Pulmonary artery endothelial cell (primary cell): Measurements from ENCODE around the gene XYLT1. TPM values are rescaled to one million over a fixed set of nuclear protein-coding genes. Genes with fewer than 3 reads are reported as not detected.

Experiments used
- DNase-seq: peaks from one replicate; pipeline ENCODE4 v3.0.0-alpha.2; 2011; ENCODE audit warnings: low read depth, low spot score
- total RNA-seq: library from RNA; depleted of rRNA; stranded (reverse); fragments of >200 nt; gene quantifications from 2 replicates; pipeline ENCODE4 v1.2.3, GENCODE V29; 2014

XYLT1 gene
- total RNA-seq, 1 donor from 2014 or later = 0.92 TPM

GRCh38 chr16:17160285-17160853 is 310.4 kb downstream of the XYLT1 start:
- no peak for DNase-seq

GRCh38 chr16:17159617-17160016 is 311.1 kb downstream of the XYLT1 start:
- DNase-seq = no peak

DNA sequence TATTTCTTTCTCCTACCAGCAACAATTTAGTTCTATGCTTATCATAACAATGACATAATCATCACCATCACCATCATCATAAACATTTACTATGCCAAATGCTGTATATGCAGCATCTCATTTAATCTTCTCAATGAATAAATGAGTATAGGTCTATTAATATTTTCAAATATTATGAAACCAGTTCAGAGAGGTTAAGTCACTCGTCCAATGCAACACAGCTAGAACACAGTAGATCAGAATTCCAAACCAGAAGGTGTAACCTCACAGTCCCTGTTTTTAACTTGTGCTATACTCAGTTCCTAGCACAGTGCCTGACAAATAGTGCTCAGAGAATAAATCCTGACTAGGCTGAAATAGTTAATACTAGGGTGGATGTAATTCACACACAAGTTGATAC is 314.8 kb downstream of the XYLT1 start:
- no peak for DNase-seq

DNA sequence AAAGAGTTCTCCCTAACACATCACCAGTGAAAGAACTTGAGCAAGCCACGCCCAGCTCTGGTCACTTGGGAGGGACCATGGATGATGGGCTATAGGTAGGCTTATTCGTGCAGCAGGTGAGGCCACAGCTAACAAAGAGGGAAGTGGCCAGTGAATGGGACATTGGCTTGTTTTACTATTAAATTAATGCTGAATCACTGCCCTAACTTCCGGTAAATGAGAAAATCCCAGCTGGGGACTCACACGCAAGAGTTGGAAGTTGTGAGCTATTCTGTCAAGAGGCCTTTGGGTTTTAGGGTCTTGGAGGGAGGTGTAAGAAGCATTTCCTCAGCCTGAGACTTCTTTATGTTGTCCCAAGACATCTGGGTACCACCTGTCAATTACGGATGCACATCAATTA is 315.3 kb downstream of the XYLT1 start:
- DNase-seq = no peak

DNA sequence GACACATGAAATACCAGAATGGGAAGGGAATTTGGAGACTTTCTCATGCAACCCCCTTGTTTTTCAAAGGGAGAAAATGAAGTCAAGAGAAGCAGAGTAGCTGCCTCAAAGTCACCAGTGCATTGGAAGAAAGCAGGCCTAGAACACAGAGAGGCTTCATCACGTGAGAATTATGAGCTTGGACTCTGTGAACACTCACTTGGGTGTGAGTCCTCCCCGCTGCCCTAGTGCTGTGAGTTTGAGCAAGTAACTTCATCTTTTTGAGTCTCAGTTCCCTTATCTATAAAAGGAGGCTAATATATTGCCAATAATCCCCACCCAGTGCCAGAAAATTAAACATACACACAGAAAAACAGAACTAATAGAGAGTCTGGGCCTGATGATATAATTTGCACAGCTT is 315.8 kb downstream of the XYLT1 start:
- no peak for DNase-seq

GRCh38 chr16:17152311-17152710 is 318.4 kb downstream of the XYLT1 start:
- DNase-seq = no peak

DNA sequence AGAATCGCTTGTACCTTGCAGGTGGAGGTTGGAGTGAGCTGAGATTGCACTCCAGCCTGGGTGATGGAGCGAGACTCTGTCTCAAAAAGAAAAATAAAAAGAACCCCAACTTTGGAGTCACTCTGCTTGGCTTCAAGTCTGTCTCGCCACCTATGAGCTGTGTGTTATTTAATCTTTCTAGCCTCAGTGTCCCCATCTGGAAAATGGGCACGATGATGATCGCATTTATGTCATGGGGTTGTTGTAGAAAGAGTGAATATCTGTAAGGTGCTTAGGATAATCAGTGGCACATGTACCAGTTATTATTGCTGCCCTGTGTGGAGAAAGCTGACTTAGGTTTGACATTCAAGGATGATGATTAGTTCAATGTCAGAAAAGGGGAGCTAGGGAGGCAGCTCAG is 319.4 kb downstream of the XYLT1 start:
- DNase-seq = no peak

DNA sequence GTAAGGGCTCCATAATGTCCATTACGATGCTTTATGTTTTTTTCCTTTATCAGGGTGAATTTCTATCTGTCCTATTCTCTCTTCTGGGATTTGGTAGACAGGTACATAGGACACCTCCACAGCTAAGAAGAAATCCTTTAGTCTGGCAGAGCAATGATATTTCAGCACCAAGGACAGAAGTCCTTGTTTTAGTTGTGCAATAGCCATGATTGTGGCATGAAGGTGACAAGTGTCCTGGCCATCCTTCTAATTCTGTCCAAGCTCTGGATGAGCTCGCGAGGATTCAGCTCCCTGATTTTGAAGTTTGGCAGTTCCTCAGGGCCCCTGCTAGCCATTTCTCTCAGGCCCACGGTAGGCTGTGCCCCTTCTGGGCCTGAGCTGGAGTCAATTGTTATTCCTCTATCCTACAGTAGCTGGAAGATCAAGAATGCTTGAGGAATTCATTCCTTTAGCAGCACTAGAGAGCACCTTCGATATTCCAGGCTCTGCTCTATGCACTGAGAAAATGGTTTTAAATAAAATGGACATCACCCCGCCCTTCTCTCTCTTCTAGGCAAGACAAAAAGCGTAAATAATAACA is 320.8 kb downstream of the XYLT1 start:
- DNase-seq = no peak

DNA sequence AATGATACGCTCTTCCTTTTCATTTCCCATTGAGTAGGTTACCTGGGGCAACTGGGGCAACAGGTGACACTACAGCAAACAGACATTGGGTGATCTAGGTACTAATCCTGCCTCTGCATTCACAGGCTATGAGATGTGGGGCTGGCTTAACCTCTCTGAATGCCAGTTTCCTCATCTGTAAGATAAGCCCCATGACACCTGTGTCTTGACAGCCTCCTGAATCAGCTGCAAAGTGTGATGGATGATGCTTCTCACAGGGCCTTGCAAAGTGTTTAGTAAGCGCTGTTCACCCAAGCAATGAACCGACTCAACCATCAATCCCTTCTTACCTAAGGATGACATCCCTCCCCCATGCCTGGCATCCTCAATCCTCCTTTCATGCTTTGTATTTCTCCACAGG is 322.8 kb downstream of the XYLT1 start:
- DNase-seq = no peak

DNA sequence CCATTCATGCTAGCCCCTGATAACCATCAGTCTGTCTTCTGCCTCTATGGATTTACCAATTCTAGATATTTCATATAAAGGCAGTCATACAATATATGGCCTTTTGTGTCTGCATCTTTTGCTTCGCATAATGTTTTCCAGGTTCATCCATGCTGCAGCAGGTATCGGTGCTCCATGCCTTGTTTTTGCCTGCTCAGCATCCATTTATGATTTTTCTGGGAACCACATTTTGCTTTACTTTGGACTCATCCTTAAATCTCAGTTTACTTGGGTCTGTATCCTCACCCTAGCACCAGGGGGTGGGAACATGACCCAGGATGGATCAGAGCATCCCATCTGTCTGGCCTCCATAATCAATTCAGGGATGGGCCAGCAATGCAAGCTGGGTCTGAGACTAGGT is 325.7 kb downstream of the XYLT1 start:
- no peak for DNase-seq

DNA sequence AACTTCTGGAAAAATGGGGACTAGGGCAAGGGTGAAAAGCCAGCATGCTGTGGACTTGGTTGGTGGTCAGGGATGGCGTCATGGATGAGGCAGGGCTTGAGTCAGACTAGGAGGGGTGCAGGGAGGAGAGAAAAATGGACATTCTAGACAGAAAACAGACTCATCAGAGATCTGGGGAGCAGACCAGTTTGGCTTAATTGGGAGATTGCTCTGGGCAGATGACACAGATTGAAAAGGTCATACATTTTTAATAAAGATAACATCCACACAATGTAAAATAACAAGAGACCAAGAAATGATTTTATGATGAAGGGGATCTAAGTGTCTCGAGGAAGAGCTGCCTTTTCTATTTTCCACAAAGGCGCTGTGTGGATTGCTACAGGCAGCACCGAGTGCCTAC is 326.3 kb downstream of the XYLT1 start:
- DNase-seq = no peak

DNA sequence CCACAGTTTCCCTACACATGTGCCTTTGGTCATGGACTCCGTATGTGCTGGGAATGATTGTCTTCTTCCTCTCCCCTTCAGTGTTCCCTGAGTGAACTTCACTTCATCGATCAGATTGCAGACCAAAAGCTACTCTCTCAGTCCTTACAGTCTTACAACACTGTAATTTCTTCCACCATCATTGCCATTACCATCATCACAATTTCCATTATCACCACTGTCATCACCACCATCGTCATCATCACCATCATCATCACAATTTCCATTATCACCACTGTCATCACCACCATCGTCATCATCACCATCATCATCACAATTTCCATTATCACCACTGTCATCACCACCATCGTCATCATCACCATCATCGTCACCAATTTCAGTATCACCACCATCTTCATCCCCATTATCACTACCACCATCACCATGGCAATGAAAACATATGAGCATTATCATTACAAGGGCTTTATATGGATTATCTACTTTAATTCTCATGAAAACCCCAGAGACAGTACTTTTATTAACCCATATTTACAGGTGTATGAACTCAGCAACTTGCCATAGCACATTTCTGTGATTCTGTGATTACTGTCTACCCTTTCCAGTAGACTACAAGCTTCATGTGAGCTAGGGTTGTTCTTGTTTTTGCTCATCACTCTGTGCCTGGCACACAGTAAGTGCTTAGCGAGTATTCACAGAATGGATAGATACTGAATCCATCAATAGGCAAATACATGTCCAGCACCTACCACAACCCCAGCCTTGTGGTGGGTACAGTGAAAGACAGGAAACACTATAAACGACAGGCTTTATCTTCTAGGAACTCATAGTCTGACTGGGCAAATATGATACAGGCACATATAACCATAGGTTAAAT is 327.0 kb downstream of the XYLT1 start:
- no peak for DNase-seq

- DNase-seq = no peak
Measured at GRCh38 chr16:17138801-17139200, 332.0 kb downstream of the XYLT1 start.

DNA sequence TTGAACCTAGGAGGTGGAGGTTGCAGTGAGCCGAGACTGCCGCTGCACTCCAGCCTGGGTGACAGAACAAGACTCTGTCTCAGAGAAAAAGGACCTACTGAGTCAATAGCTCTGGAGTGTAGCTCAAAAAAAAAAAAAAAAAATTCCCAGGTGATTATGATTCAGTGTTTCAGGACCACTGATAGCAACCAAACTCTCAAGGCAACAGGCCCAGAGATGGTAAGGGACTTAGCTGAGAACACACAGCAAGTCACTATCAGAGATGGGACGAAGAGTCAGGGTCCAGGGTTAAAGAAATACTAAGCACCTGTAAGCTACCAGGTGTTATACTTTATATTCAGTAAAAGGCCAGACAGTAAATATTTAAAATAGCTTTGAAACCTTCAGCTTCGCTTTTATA is 335.3 kb downstream of the XYLT1 start:
- no peak for DNase-seq

DNA sequence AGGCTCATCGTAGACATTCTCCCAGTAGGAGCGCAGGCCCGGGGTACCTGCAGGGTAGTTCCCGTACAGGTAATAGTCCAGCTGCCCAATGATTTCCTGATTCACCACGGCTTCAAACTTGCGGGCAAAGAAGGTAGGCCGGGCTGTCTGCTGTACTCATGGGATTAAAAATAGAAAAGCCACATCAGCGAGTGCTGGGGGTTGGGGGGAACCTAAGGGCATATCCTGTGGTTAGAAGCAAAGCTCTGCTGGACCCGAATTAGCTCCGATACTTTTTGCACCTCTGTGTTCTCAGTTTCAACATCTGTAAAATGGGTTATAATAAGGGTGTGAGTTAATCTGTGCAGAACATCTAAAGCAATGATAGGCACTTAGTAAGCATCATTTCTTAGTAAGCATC is 336.2 kb downstream of the XYLT1 start:
- DNase-seq = no peak

DNA sequence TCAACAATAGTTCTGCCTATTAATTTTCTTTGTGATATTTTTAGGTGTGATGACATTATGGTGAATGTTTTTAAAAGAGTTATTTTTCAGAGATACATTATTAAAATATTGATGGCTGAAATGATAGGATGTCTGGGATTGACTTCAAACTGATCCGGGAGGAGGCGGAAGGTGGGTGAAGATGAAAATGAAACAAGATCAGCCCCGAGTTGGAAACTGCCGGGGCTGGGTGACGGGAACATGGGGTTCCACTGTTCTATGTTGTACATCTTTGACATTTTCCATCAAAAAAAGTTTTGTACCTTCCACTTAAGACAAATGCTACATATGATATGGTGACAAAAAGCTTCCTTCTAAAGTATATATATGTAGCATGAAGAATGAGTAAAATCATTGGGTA is 336.9 kb downstream of the XYLT1 start:
- DNase-seq = no peak

DNA sequence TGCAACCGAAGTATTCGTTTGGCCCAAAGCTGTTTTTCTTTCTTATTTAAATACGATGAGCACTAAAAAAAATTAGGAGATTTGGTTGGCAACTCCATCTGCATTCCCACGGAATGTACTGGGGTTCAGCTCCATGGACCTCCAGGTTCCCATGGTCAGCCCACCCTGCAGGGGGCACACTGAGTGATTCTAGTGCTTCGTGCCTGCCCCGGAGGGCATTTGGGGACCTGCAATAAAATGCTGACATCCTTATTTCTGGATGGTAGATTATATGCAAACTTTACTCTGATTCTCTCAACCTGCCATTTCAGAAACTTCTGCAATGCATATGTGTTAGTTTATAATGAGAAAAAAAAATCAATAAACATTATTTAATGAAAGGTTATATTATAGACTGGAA is 339.4 kb downstream of the XYLT1 start:
- no peak for DNase-seq

GRCh38 chr16:17130733-17131132 is 340.0 kb downstream of the XYLT1 start:
- DNase-seq = no peak

GRCh38 chr16:17129971-17130370 is 340.8 kb downstream of the XYLT1 start:
- no peak for DNase-seq

GRCh38 chr16:17128791-17129190 is 342.0 kb downstream of the XYLT1 start:
- no peak for DNase-seq

- no peak for DNase-seq
Measured at GRCh38 chr16:17126156-17126555, 344.6 kb downstream of the XYLT1 start.

DNA sequence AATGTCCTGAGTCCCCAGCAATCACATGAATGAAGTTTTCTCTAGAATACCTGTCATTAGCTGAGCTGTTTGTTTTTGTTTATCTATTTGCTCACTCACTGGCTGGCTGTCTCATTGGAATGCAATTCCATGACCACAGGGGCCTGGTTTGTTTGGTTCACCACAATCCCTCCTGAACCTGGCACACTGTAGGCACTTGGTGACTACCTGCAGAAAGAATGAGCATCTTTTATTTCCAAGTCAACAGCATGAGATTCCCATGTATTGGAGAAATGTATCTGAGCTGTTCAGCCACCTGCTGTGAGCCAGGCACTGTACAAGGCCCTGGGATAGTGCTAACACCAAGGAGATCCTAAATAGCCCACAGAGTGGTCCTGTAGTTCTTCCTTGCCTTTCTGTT is 345.1 kb downstream of the XYLT1 start:
- DNase-seq = no peak
